Endothelial cell of umbilical vein (primary cell): ENCODE results near the gene EIF3D. TPM values are rescaled to one million over a fixed set of nuclear protein-coding genes. Genes with fewer than 3 reads are reported as not detected.

Experiments
- BruUV-seq: library from RNA; stranded (reverse); fragments of 400-500 nt; replicated peaks from 2 replicates; lab custom pipeline; 2021; lab: Mats Ljungman, UMichigan
- CTCF ChIA-PET: fragments of 300-600, 350-600 bp; sonication (Branson Sonifier 250); formaldehyde crosslinking; loops from one replicate; lab custom pipeline; 2021; ENCODE audit warnings: antibody characterized with exemption, inconsistent platforms; lab: Charles Lee
- POLR2A ChIA-PET: fragments of 300-600, 350-600 bp; sonication (Branson Sonifier 250); formaldehyde crosslinking; loops from one replicate; lab custom pipeline; 2021; ENCODE audit warnings: antibody characterized with exemption, inconsistent platforms; lab: Charles Lee
- DNase-seq: peaks from one replicate; pipeline ENCODE4 v3.0.0-alpha.2; 2011; ENCODE audit warnings: low read depth, low spot score
- FAIRE-seq: peaks from 2 replicates; lab custom pipeline; 2011; peaks lifted over from hg19 to GRCh38; lab: Jason Lieb, UNC
- H2AFZ ChIP-seq: 2 replicates; pipeline ENCODE4 v1.6.0; 2012; ENCODE audit warnings: low read depth, low read length, control low read depth, inconsistent platforms
- H3K27ac ChIP-seq: 2 replicates; pipeline ENCODE4 v1.5.1; 2011; ENCODE audit warnings: low read depth, mild to moderate bottlenecking, control low read depth, low read length, moderate library complexity; ENCODE audit not compliant: insufficient read depth
- H3K27me3 ChIP-seq, 2 experiments: 2 replicates each; pipeline versions ENCODE4 v1.6.0 to v1.6.1; 2011; ENCODE audit warnings: low read length in 2 of 2, mixed read lengths in 1 of 2; ENCODE audit not compliant: control insufficient read depth in 2 of 2, insufficient read depth in 2 of 2
- H3K36me3 ChIP-seq, 2 experiments: 2 replicates in 1 of 2; 3 replicates in 1 of 2; pipeline ENCODE4 v1.5.1; 2011; ENCODE audit warnings: low read length in 2 of 2, mild to moderate bottlenecking in 1 of 2, moderate library complexity in 1 of 2; ENCODE audit not compliant: control insufficient read depth in 2 of 2, insufficient read depth in 2 of 2; ENCODE audit errors: extremely low read depth in 1 of 2
- H3K4me1 ChIP-seq: 3 replicates; pipeline ENCODE4 v1.5.1; 2011; ENCODE audit warnings: mild to moderate bottlenecking, low read length; ENCODE audit not compliant: control insufficient read depth, insufficient read depth; ENCODE audit errors: extremely low read depth
- H3K4me2 ChIP-seq: 2 replicates; pipeline ENCODE4 v1.6.1; 2011; ENCODE audit warnings: low read length, control low read depth, mixed read lengths; ENCODE audit not compliant: insufficient read depth
- H3K4me3 ChIP-seq, 3 experiments: fragments of 200-600 bp in 1 of 3; sonication (generic), shearing (Covaris generic) in 1 of 3; replicated peaks in 1 of 3; 2 replicates each; pipeline ENCODE4 v1.5.1; 2011 to 2016; ENCODE audit warnings: control low read depth in 3 of 3, low read length in 3 of 3, mild to moderate bottlenecking in 2 of 3, inconsistent platforms in 1 of 3, low read depth in 1 of 3, moderate library complexity in 1 of 3; ENCODE audit not compliant: insufficient read depth in 1 of 3
- H3K79me2 ChIP-seq: 2 replicates; pipeline ENCODE4 v1.6.0; 2012; ENCODE audit warnings: low read length, inconsistent platforms; ENCODE audit not compliant: control insufficient read depth, insufficient read depth
- H3K9ac ChIP-seq: replicated peaks from 2 replicates; pipeline ENCODE3; 2011; ENCODE audit warnings: low read length, control low read depth; ENCODE audit not compliant: insufficient read depth; ENCODE audit errors: extremely low read depth
- H3K9me1 ChIP-seq: replicated peaks from 3 replicates; pipeline ENCODE4 v1.6.0; 2011; ENCODE audit warnings: mild to moderate bottlenecking, low read length; ENCODE audit not compliant: control insufficient read depth, insufficient read depth; ENCODE audit errors: extremely low read depth
- H3K9me3 ChIP-seq: replicated peaks from 2 replicates; pipeline ENCODE4 v1.5.1; 2012; ENCODE audit warnings: low read length, inconsistent platforms; ENCODE audit not compliant: control insufficient read depth, insufficient read depth
- H4K20me1 ChIP-seq: replicated peaks from 2 replicates; pipeline ENCODE3; 2011; ENCODE audit warnings: mild to moderate bottlenecking, low read length; ENCODE audit not compliant: control insufficient read depth, insufficient read depth; ENCODE audit errors: extremely low read depth
- CTCF ChIP-seq, 2 donors: IDR thresholded peaks; 1 replicate in 1 of 2; 2 replicates in 1 of 2; pipeline ENCODE4 v1.5.1; 2011; ENCODE audit warnings: low read length in 2 of 2, mild to moderate bottlenecking in 2 of 2, moderate library complexity in 2 of 2, control low read depth in 1 of 2, inconsistent platforms in 1 of 2, low read depth in 1 of 2; ENCODE audit not compliant: insufficient read depth in 1 of 2; ENCODE audit errors: extremely low read depth in 1 of 2
- EZH2 ChIP-seq: IDR thresholded peaks from 2 replicates; pipeline ENCODE4 v1.6.1; 2012; ENCODE audit warnings: borderline replicate concordance, low read depth, mild to moderate bottlenecking, moderate library complexity, low read length, inconsistent platforms; ENCODE audit not compliant: severe bottlenecking
- FOS ChIP-seq: IDR thresholded peaks from 2 replicates; pipeline ENCODE4 v1.6.1; 2011; ENCODE audit warnings: mild to moderate bottlenecking, low read length, moderate library complexity, borderline replicate concordance; ENCODE audit not compliant: insufficient read depth
- GATA2 ChIP-seq: IDR thresholded peaks from 2 replicates; pipeline ENCODE4 v1.7.0; 2011; ENCODE audit warnings: low read depth, mild to moderate bottlenecking, moderate library complexity, mixed read lengths, low read length; ENCODE audit not compliant: insufficient read length, insufficient read depth
- JUN ChIP-seq: IDR thresholded peaks from 2 replicates; pipeline ENCODE4 v1.6.1; 2011; ENCODE audit warnings: borderline replicate concordance, low read depth; ENCODE audit not compliant: insufficient read length, insufficient read depth
- MAX ChIP-seq: IDR thresholded peaks from 2 replicates; pipeline ENCODE4 v1.6.1; 2011; ENCODE audit not compliant: insufficient read depth, insufficient read length
- MYC ChIP-seq: IDR thresholded peaks from one replicate; pipeline ENCODE4 v1.6.1; 2011; ENCODE audit warnings: mild to moderate bottlenecking, low read depth, low read length
- POLR2A ChIP-seq: IDR thresholded peaks from 2 replicates; pipeline ENCODE4 v1.6.1; 2012; ENCODE audit warnings: low read depth, mild to moderate bottlenecking, control low read depth, low read length
- POLR2AphosphoS5 ChIP-seq: IDR thresholded peaks from 2 replicates; pipeline ENCODE4 v1.6.1; 2012; ENCODE audit warnings: low read depth, mild to moderate bottlenecking, control low read depth, low read length, moderate library complexity; ENCODE audit not compliant: insufficient read depth
- dilution Hi-C: fragments of 300-500 bp; cut with MboI; formaldehyde crosslinking; loops from one replicate; pipeline ENCODE4 v1.15.0; 2019; ENCODE audit warnings: low sequenced_read_pairs; ENCODE audit not compliant: extremely low pct_ligation_motif_present
- intact Hi-C: fragments of 100-400 bp; cut with micrococcal nuclease; formaldehyde crosslinking; loops from one replicate; pipeline ENCODE4 v1.10.0; 2022
- polyA plus RNA-seq, 4 experiments: library from polyadenylated mRNA; depleted of rRNA in 3 of 4; stranded (reverse) in 3 of 4; unstranded in 1 of 4; fragments of >200 nt; gene quantifications; 2 replicates each; pipeline versions ENCODE4 v1.2.1 to v1.2.3, GENCODE V29; 2011 to 2012; ENCODE audit warnings: missing spikeins in 1 of 4
- total RNA-seq: library from RNA; stranded (reverse); gene quantifications from 2 replicates; pipeline ENCODE4 v1.2.3, GENCODE V29; 2021

The EIF3D gene
- total and polyA plus RNA-seq, 2 donors (not counting 3 experiments of a cell fraction or from before 2014, with no cell fraction given): 201 to 413 TPM

GRCh38 chr22:36569999-36570398 is 41.0 kb upstream of the EIF3D start:
- no TSS peak for BruUV-seq
- H3K9me1 ChIP-seq: no peaks in the 10 kb centered on the region
- peaks cover 2 to 5% of the 10 kb centered on the region in 2 experiments for H3K27me3 ChIP-seq
- no peak overlapping the region for H3K4me3 ChIP-seq
- no peak overlapping the region for H3K4me2 ChIP-seq
- no peaks in the 10 kb centered on the region for H3K79me2 ChIP-seq
- intact Hi-C loops (loop anchor here (10.0 kb wide), 1 partner anchor 415 kb away; no protein-coding TSS in a partner anchor), dilution Hi-C loops (no loop called here)
- no peaks in the 10 kb centered on the region for H3K4me1 ChIP-seq
- H3K9ac ChIP-seq: no peak overlapping the region
- CTCF ChIA-PET: interaction anchor here (0.8 to 1.3 kb wide), 6 partner anchors 9 to 204 kb away, joined by 3 to 11 read pairs (median 4); no protein-coding TSS in a partner anchor
- no peaks in the 10 kb centered on the region for H3K36me3 ChIP-seq
- DNase-seq (peak; percentile 10), FAIRE-seq (no peak)
- H3K27ac ChIP-seq: no peak overlapping the region
- peak overlapping the region; percentile 43 for H2AFZ ChIP-seq
- TF ChIP-seq MYC: no peak
- peak; percentile 12 to 55 for TF ChIP-seq CTCF (IDR thresholded peaks at IDR 0.05; ENCODE audit: extremely low read depth in 1 of 2, insufficient read depth in 1 of 2, low read depth in 1 of 2, low read length in 2 of 2)
- H4K20me1 ChIP-seq: no peaks in the 10 kb centered on the region
- no peaks in the 10 kb centered on the region for H3K9me3 ChIP-seq
- POLR2A ChIA-PET: no interaction called here

- Histone ChIP-seq H3K9me3 (no peaks in the 10 kb centered on the region), H2AFZ (no peak overlapping the region), H3K79me2 (no peaks in the 10 kb centered on the region), H3K9ac (no peak overlapping the region), H4K20me1 (no peaks in the 10 kb centered on the region), H3K36me3 (no peaks in the 10 kb centered on the region), H3K9me1 (no peaks in the 10 kb centered on the region), H3K4me1 (no peaks in the 10 kb centered on the region), H3K27ac (no peak overlapping the region), H3K27me3 (peaks cover 5 to 6% of the 10 kb centered on the region in 2 experiments), H3K4me2 (no peak overlapping the region), H3K4me3 (no peak overlapping the region)
- BruUV-seq: no TSS peak
- CTCF ChIA-PET: interaction anchor here (0.8 to 1.3 kb wide), 2 partner anchors 8 to 22 kb away, joined by 3 read pairs; no protein-coding TSS in a partner anchor
- TF ChIP-seq MYC (no peak), MAX (no peak), CTCF (IDR thresholded peaks at IDR 0.05; ENCODE audit: extremely low read depth in 1 of 2, insufficient read depth in 1 of 2, low read depth in 1 of 2, low read length in 2 of 2) (no peak), FOS (no peak), JUN (no peak), GATA2 (no peak), POLR2A (no peak), EZH2 (no peak), POLR2AphosphoS5 (no peak)
- intact Hi-C loops (loop anchor here (10.0 kb wide), 1 partner anchor 416 kb away; no protein-coding TSS in a partner anchor), dilution Hi-C loops (no loop called here)
- POLR2A ChIA-PET: no interaction called here
- DNase-seq (no peak), FAIRE-seq (no peak)
These were observed 39.9 kb upstream of the EIF3D start for GRCh38 chr22:36568846-36569245.
